Esophagus muscularis mucosa (tissue), 3 donors: ENCODE results near the gene HDLBP.

Source experiments
- EP300 ChIP-seq: sonication (generic); formaldehyde crosslinking; IDR thresholded peaks from one replicate; pipeline ENCODE4 v1.6.1; 2017; ENCODE audit warnings: antibody characterized with exemption
- TF ChIP-seq, protein P1 (sequence below), 3 experiments: fragments of 200-600 bp in 2 of 3; fragments of 450-650 bp in 1 of 3; sonication (generic) in 2 of 3; IDR thresholded peaks; one replicate each; pipeline ENCODE4 v1.5.1; 2017 to 2019; ENCODE audit warnings: antibody characterized with exemption in 3 of 3, mild to moderate bottlenecking in 2 of 3, moderate library complexity in 1 of 3

DNA sequence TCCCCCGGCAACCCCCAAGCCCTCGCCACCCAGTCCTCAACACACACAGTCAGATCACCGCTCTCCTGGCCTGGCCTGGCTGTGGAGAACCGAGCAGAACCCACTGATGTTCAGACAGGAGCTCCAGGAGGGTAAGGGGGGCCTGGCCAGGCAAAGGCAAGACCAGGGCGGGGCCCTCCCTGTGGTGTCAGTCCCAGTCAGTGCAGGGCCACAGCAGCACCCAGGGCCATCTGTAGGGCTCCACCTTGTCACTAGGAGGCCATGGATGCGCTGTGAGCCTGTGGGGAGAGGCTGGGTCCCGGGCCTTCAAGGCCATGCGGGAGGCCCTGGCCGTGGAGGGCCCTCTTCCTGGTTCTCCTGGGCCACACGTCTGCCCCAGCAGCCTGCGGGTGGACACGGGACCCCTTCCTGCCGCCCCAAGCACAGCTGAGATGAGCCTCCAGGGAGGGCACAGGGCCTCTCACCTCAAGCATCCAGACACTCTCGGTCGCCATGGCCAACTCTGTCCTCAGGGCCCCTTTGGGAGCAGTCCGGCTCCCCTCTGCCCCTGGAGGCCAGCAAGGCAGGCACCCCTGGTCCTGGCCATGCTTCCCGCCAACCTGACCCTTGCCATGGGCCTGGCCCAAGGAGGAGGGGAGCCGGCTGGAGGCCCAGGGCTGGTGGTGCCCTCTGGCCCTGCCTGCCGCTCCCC, 125.0 kb downstream of the HDLBP start:
- TF ChIP-seq, protein P1, sequence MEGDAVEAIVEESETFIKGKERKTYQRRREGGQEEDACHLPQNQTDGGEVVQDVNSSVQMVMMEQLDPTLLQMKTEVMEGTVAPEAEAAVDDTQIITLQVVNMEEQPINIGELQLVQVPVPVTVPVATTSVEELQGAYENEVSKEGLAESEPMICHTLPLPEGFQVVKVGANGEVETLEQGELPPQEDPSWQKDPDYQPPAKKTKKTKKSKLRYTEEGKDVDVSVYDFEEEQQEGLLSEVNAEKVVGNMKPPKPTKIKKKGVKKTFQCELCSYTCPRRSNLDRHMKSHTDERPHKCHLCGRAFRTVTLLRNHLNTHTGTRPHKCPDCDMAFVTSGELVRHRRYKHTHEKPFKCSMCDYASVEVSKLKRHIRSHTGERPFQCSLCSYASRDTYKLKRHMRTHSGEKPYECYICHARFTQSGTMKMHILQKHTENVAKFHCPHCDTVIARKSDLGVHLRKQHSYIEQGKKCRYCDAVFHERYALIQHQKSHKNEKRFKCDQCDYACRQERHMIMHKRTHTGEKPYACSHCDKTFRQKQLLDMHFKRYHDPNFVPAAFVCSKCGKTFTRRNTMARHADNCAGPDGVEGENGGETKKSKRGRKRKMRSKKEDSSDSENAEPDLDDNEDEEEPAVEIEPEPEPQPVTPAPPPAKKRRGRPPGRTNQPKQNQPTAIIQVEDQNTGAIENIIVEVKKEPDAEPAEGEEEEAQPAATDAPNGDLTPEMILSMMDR (IDR thresholded peaks at IDR 0.05) = no peak
- TF ChIP-seq EP300 = no peak
